A549 treated with AZD9567 at 1 μM for 4 hours (cell line): ENCODE measurements around the gene ZP1. TPM values are rescaled to one million over a fixed set of nuclear protein-coding genes. Genes with fewer than 3 reads are reported as not detected.

Experiments used
- total RNA-seq: library from RNA; stranded (reverse); fragments of 200-300 nt; extraction: Qiagen RNA extraction; gene quantifications from 5 replicates; pipeline ENCODE4 v1.2.3, GENCODE V29; 2022; ENCODE audit not compliant: insufficient read depth

The ZP1 gene
- 0.05 to 0.60 TPM (median 0.23 TPM) in 4 of 5 replicates, not detected in the other for total RNA-seq

GRCh38 chr11:60866911-60867870 lies at the start of gene ZP1:
ZP1 (plus strand) TSS chr11:60867542; CDS start chr11:60867562, 20 bp downstream.

DNA sequence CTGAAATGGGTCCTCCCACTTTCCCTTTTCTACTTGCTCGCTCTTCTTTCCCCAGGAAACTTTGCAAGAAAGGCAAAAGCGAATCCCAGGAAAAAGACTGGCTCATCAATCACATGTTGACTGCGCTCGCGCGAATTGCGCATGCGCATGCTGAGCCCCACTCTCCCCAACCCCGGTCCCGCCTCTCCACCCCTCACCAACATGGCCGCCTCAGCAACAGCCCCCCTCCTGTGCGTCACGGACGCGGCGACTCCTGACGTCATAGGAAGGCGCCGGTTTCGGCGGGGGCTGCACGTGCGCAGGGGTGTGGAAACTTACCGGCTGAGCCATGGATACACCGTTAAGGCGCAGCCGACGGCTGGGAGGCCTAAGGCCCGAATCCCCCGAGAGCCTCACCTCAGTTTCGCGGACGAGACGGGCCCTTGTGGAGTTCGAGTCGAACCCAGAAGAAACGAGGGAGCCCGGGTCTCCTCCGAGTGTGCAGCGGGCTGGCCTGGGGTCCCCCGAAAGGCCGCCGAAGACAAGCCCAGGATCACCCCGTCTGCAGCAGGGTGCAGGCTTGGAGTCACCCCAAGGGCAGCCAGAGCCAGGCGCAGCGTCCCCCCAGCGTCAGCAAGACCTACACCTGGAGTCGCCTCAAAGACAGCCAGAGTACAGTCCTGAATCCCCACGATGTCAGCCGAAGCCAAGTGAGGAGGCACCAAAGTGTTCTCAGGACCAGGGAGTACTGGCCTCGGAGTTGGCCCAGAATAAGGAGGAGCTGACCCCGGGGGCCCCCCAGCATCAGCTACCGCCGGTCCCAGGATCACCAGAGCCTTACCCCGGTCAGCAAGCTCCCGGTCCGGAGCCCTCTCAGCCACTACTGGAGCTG lies 25.3 kb upstream of the ZP1 start, which contains the start of gene CCDC86:
CCDC86 (plus strand) TSS at position 317 of the 871 bp plus-strand sequence; CDS start at position 329, 12 bp downstream.

DNA sequence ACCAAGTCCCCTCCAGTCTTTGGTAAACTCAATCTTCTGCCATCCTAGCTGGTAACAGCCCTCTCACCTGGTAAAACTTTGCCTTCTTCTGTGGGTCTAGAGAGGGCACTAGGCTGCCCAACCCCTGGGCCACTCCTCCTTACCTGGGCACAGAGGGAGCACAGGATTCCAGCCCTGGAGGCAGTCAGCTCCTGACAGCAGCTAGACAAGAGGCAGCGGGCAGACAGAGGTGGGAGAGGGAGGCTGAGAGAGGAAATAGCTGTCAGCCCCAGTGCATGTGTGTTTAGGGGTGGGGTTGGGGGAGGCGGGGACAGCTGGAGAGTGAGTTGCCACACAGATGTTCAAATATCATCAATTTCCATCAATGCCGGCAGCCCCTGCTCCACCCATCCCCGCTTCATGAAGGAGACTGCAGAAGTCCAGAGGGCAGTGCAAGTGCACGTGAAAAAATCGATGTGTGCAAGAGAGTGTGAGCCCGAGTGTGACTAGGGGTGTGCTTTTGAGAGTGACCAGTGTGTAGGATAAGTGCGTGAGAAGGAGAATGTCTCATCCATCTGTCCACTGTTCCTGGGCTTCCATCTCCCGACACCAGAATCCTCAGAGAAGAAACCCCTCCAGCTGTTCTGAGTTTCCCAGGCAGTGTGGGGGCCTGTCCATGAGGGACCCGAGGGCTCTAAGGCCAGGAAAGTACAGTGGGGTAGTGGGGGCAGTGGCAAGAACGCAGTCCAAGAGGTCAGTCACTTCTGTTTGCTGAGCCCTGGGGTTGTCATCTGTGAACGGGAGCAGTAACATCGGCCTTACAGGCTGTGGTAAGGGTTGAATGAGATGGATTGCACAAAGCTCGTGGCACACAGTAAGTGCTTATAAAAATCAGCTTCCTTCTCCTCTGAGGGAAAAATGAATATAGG lies 11.4 kb upstream of the ZP1 start, which contains the start of gene PTGDR2:
PTGDR2 (minus strand) TSS at position 225 of the 908 bp plus-strand sequence. CDS start 2,228 bp downstream, outside the sequence.

DNA sequence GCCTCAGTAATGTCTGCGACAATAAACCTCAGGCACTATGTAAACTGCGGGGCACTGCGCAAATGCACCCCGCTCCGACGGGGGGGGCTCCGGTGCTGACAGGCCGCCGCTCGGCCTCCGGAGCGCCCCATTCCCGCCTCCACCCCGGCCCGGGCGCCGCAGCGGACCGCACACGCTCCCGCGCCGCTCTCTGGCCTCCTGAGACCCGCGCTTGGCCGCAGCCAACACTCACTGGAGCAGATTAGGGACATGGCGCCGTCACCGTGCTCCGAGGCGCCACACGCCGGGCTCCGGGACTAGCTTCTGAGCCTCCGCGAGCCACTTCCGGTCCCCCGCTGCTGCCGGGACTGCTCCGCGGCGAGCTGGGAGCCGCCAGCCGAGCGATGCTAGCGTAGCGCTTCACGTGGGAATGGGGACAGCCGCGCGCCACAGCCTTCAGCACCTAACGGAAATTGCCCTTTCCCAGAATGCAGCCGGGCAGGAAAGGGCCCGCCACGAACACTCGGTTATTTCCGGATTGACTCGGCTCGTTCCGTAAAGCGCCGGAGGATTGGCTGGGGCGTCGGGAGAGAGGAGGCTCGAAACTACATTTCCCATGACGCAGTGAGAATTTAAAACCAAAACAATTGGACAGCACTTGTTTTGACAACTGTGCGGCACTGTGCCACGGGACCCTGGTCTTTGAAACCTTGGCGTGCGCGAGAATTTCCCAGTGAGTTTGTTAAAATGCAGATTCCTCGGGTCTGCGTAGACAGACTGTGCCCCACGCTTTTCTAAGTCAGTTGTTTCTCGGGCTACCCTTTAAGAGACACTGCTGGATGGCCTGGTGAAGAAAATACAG lies 39.0 kb downstream of the ZP1 start, which contains the start of gene PRPF19:
PRPF19 (minus strand) TSS at position 454 of the 841 bp plus-strand sequence; CDS start at position 251, 203 bp downstream.

DNA sequence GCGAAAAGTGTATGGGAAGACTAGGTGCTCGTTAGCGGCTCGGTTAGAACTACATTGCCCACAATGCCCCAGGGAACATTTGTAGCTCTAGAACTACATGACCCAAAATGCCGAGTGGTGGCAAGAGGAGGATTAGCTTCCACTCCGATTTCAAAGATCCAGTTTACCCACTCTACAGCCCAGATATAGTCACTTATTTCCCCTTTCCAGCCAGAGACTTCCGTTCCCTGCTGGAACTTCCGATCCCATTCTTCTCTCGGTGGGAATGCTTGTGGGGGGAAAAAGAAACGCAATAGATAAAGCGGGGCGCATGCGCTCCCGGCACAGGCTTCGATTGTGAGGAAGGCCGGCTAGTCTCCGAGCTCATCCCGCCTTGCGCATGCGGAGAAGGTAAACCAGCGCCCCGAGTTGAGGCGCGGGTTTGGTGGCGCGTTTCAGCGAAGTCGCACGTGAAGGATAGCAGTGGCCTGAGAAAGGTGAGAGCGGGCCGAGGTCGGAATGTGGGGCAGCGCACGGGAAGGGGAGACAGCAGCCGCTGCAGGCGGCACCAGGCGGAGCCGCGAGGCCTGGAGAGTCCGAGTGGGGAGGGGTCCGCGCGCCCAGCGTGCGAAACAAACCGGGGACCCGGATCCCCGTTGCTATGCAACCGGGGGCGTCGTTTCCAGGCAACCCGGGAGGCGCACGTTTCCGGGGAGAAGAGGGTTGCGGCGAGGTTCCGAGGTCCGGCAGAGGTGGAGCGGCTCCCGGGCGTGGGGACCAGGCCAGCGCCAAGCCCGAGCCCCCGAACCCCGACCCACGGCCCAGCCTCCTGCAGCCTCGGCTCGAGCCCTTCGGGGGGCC lies 46.7 kb downstream of the ZP1 start, which contains the start of gene TMEM109:
TMEM109 (plus strand) TSS at position 366 of the 840 bp plus-strand sequence. CDS start 5,536 bp downstream, outside the sequence.

GRCh38 chr11:60924110-60924905 lies 57.0 kb downstream of the ZP1 start, which contains the start of gene TMEM132A:
TMEM132A (plus strand) TSS chr11:60924460; CDS start chr11:60924634, 174 bp downstream.

Other genes starting within 250 kb of the ZP1 start
- not detected in 5 replicates for gene MS4A8, start 167.9 kb upstream of the ZP1 start, total RNA-seq
- gene MS4A18, start 142.8 kb upstream of the ZP1 start, total RNA-seq: not detected in 5 replicates
- 0.05 TPM in 1 of 5 replicates, not detected in the others for gene MS4A15, start 110.7 kb upstream of the ZP1 start, total RNA-seq
- not detected in 5 replicates for gene MS4A10, start 82.2 kb upstream of the ZP1 start, total RNA-seq
- 91.9 to 107 TPM (median 95.6 TPM) in 5 replicates for gene CCDC86, start 25.4 kb upstream of the ZP1 start, total RNA-seq
- gene PTGDR2, start 11.6 kb upstream of the ZP1 start, total RNA-seq: 0.05 to 0.08 TPM (median 0.07 TPM) in 4 of 5 replicates, not detected in the other
- gene PRPF19, start 39.0 kb downstream of the ZP1 start, total RNA-seq: 180 to 197 TPM (median 188 TPM) in 5 replicates
- 111 to 124 TPM (median 116 TPM) in 5 replicates for gene TMEM109, start 46.6 kb downstream of the ZP1 start, total RNA-seq
- 72.0 to 145 TPM (median 132 TPM) in 5 replicates for gene TMEM132A, start 56.9 kb downstream of the ZP1 start, total RNA-seq
- not detected in 5 replicates for gene SLC15A3, start 84.6 kb downstream of the ZP1 start, total RNA-seq
- gene CD6, start 104.1 kb downstream of the ZP1 start, total RNA-seq: 0.08 to 0.16 TPM (median 0.09 TPM) in 4 of 5 replicates, not detected in the other
- 0.02 TPM in 1 of 5 replicates, not detected in the others for gene CD5, start 234.9 kb downstream of the ZP1 start, total RNA-seq